Ammon's horn (tissue), 1 donor: ENCODE measurements around the gene AFAP1.

Experiments used
- DNase-seq: peaks from one replicate; pipeline ENCODE4 v3.0.0-alpha.2; 2016; ENCODE audit warnings: low spot score

The AFAP1 gene

DNA sequence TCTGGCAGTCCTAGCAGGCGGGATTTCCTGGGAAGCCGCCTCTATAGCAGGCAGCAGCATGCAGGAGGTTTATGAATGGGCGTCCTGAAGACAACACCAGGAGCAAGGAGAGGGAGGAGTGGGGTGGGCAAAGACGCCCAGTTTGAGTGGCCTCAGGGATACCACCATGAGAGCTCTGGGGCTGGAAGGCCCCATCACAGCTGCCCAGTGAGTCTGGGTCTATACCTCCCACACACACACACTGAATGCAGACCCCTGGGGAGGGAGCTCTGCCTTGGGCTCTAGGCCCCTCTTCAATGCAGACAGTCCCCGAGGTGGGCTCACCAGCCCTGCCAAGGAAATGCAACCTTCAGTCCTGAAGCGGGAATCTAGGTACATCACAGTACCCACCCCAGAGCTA, 98.6 kb downstream of the AFAP1 start:
- no peak for DNase-seq

DNA sequence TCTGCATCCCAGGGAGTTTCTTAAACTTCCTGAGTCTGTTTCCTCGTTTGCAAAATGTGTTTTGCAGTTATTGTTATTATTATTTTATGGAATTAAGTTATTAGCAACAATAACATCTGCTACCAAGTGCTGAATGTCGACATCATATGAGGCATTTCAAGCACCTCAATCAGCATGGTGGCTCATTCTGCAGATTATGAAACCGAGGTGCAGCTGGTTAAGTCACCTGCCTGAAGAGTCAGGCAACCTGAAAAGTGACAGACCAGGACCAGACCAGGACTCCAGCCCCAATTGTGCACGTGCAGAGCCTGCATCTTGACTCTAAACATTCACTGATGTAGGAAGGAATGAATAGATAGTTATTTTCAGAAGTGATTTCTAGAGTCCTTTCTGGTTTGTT, 99.8 kb downstream of the AFAP1 start:
- no peak for DNase-seq

DNA sequence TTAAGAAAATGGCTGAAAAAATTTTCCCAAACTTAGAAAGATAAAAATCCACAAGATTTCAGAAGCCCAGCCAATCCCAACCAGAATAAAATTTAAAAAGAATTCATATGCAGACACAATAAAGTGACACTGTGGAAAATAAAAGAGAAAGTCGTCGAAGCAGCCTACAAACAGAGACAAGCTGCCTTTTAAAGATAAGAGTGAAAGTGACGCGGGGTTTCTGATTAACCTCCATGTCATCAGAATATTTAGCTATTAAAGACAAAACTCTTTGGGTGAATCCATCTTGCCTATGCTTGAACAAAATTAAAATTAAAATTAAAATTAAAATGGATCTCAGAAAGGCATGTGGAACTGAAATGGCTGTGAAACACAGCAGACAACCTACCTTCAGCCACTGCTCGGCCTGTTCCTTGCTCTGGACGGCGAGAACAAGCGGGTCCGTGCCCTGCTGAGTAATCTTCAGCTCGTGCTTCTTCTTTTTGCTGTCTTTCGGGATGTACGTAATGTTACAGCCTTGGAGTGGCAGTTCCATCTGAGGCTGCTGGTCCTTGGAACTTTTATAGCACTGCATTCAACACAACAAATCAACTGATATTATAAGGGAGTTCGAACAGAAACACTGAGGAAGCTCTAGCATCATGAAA, 101.4 kb downstream of the AFAP1 start:
- no peak for DNase-seq

DNA sequence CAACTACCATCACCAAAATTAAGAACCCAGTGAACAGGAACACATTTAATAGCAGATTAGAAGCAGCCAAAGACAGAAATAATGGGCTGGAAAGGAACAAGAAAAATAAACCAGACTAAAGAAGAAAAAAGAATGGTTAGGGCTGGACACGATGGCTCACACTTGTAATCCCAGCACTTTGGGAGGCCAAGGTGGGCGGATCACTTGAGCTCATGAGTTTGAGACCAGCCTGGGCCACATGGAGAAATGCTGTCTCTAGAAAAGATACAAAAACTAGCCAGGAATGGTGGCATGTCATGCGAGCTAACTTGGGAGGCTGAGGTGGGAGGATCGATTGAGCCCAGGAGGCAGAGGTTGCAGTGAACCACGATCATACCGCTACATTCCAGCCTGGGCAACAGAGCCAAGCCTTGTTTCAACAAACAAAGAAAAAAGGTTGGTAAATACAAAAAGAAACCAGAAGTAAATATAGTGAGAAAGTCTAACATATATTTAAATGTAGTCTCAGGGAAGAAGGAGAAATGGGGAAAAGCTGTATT, 102.0 kb downstream of the AFAP1 start:
- DNase-seq, result no peak

DNA sequence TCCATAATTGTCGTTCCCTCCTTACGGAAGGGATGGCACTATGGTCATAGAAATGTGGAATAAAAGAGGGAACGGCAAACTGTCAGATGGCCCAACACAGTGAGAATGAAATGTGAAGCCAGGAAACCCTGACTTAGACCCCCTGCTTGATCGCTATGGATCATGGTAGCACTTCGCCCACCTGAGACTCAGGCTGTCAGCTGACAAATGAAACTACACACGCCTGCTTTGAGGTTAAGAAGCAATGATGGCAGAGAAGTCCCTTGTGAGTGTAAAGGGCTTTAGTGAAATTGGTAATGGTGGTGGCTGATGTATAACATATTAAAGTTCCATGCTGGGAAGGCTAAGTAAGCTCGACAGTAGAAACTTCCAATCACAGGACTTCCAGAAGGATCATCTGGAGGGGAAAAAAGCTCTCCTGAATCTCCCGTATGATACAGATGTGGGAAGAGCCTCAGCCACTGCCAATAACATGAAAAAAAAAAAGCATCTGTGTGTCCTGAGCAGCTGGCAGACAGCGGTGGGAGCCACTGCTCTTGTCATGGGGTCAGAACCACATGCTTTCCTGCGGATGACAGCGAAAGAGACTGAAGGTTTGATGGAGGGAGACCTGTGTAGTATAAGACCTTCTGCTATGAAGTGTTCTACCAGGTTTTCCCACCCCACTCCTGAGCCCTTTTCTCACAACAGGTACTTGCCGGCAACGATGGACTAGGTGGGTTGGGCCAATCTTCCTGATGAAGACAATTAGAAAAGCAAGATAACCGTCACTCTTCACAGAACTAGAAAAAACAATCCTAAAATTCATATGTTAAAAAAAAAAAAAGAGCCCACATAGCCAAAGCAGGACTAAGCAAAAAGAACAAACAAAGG, 107.6 kb downstream of the AFAP1 start:
- DNase-seq, result no peak

DNA sequence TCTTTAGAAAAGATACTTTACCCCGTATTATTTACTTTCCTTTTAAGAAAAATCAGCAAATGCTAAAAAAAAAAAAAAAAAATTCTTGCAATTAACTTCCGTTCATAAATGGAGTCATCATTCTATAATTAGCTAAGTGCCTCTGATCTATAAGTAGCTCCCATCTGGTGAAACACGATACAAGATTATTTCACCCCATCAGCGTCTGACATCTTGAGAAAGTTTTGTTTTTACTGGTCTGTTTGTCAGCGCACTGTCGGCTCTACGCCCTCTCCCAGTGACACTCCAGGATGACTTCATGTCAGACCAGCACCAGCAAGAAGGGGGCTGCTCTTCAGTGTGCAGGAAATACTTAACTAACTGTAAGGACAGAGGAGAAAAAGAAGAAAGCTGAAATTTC, 108.3 kb downstream of the AFAP1 start:
- DNase-seq, result no peak

DNA sequence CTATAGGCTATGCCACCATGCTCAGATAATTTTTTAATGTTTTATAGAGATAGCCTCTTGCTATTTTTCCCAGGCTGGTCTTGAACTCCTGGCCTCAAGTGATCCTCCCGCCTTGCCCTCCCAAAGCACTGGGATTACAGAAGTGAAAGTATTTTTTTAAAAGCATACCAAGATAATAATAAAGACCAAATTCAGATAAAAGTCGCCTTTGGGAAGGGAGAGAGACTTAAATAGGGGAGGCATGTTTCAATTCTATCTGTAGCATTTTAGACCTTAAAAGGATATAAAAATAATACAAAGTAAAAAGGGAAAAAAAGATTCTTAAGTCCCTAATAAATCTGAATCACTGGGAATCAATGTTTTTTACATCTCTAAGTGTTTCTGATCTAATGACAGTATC, 108.9 kb downstream of the AFAP1 start:
- no peak for DNase-seq

DNA sequence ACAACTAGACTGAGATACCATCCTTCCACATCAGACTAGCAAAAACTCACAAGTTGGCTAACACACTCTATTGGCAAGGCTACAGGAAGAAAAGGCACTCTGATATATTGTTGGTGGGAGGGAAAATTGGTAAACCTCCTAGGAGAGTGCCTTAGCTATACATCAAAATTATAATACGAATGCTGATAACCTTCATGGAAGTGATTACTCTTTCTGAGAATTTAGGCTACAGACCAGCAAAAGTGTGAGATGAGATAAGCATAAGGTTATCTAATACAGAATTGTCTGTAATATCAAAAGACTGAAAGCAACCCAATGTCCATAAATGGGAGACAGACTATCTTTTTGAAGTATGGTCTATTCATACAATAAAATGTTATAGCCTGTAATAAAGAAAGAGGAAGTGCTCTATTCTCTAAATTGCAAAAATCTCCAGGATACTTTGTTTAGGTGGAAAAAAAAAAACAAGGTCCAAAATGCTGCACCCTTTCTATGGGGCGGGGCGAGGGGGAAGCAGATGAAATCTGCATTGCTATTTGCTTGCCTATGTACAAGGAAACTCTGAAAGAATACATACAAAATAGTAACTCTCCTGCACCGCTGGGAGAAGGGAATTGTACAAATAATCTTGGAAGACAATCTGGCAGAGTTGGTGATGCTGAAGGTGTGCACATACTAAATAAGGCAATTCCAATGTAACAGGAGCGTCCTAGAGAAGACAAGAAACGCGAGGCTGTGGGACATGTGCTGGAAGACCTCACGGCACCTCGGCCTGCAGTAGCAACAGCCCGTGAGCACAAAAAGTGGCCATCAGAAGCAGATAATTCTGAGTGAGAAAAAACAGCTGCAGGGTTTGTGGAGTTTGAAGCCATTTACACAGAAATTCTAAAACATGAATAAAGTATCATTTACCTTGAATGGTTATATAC, 109.7 kb downstream of the AFAP1 start:
- no peak for DNase-seq

DNA sequence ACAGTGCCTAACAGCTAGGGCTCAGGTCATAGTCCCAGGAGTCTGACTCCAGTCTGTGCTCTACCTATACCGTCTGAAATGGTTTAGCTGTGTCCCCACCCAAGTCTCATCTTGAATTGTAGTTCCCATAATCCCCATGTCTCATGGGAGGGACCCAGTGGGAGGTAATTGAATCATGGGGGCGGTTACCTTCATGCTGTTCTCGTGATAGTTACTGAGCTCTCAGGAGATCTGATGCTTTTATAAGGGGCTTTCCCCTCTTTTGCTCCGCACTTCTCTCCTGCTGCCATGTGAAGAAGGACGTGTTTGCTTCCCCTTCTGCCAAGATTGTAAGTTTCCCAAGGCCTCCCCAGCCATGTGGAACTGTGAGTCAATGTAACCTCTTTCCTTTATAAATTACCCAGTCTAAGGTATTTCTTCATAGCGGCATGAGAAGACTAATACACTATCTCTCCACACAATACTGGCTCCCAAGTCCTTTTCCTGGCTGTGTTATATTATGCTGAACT, 110.8 kb downstream of the AFAP1 start:
- no peak for DNase-seq

DNA sequence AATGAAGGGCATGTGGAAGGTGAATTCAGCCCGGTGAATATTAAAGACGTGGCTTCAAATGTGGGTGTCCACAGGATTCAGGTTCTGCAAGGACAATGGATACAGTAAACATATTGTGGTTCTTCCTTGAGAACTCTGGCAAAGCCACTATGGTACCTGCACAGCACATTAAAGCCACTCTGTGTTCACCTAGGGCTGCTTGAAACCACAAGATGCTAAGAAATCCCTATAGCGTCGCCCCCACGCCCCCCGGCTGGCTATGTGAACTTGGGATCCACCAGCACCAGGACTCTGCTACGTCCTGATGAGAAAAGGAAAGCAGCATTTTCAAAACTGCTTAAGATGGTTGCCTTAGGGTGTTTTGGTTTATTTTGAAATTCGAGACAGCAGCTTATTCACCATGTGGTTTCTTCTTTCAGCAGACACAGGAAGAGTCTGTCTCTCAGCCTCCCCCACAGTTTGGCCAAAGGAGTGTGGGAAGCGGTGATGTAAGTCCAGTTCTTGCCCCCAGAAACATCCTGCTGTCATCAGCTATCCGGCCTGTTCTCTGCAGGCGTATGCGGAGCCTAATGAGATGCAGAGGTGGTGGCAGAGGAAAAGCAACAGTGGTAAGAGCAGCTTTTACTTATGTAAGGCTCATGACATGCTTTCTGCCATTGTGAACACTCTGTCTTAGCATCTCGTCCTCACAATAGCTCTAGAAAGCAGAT, 111.5 kb downstream of the AFAP1 start:
- peak; percentile 67 for DNase-seq

DNA sequence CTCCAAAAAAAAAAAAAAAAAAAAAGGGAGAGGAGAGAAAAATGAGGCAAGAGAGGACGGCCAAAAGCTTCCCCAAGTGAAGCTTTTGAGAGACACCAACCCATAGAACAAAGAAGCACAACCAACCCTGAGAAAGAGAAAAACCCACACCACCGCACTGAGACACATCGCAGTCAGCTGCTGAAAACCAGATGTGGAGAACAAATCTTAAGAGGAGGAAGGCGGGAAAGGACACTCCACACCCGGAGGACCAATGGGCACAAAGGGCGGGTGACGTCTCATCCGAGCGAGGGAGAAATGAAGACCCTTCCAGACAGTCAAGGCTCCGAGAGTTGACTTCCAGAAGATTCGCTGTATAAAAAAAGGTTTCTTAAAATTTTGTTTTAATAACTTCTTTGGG, 112.1 kb downstream of the AFAP1 start:
- DNase-seq, result no peak

DNA sequence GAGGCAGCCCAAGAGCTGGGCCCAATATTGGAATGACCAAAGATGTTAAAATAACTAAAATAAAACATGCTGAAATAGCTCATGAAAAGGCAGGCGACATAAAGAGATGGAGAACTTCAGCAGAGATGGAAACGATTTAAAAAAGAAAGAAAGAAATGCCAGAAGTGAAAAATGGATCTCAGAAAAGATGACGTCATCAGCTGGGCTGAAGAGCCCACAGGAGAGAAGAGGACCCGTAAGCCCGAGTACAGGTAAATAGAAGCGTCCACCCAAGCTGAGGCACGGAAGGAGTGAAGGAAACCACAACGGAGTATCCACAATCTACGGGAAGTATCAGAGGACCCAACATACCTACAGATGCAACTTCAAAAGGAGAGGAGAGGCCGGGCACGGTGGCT, 112.8 kb downstream of the AFAP1 start:
- DNase-seq, result no peak

DNA sequence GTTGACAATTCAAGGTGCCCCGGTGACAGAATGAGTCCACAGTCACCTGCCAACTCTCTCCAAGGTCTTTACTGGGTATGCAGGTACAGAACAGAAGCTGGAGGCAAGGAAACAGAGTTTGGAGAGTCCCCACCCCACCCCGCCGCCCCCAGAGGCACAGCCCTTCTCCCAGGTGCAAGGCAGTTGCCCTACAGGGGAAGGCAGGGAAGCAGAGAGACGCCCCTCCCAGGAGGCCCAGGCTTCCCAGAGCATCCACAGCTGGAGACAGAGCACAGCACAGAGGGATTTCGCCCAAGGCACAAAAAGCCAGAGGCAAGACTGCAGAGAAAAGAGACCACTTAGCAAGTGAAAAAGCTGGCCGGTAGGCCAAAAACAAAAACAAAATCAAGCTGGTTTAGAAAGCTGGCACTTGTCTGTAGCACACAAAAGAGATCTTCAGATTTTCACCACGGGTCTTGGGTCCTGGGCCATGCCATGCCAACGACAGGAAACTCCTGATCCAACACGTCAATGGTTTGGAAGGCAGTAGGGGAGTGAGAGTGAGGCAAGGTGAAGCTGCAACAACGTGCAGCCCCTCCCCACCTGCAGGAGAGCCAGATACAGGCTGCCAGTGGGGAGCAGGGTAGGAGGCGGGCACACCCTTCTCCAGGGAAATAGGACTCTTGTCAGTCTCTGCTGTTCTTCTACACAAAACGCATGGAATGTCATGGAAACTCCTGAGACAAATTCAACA, 113.3 kb downstream of the AFAP1 start:
- no peak for DNase-seq

DNA sequence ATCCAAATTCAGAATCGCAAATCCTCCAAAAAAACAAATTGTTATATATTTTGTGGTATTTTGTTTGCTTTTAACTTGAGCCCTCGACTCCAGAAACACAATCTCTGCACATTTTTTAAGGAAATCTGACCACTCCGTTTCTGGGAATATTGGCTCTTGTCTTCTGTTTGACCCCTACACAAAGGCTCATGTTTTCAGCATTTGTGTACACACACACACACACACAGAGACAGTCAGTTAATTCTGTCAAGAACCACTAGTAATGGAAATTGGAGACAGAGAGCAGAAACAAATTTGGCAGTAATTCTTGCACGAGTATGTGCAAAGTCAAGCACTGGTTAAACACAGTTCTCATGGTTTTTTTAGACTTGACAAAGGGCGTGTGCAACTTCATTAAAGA, 115.4 kb downstream of the AFAP1 start:
- DNase-seq, result no peak

DNA sequence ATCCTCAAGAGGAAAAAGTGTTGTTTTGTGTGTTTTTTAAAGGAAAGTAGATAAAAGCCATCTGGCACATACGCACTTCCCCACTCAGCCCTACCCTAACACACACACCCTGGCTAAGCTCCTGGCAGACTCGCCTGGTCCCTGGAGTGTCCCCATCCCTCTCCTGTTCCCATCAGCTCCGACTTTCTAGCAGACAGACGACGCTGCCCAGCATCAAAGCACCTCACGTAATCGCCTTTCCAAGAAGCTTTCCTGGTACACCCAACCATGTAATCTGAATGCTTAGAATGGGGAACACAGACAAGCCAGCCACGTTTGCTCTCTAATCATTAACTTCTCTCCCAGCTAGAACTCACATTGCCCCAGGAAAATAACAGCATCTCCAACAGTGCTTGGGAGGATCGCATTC, 116.2 kb downstream of the AFAP1 start:
- DNase-seq, result peak; percentile 48

DNA sequence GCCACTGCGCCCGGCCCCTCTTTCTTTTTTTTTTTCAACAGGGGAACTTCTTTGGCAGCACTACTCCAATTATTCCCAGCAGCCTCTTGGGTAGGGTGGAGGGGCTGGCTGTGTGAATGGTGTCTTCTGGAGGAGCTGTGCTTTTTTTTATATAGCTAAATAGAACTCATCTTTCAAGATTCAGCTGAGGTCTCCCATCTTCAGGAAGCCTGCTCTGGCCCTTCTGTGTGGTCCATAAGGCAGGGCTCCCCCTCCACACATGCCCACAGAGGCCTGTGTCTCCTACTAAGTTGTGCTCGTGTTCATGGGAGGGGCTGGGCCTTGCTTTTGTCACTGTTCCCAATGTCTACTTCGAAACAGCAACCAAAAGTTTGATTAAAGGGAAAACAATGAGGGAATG, 116.8 kb downstream of the AFAP1 start:
- DNase-seq, result no peak

DNA sequence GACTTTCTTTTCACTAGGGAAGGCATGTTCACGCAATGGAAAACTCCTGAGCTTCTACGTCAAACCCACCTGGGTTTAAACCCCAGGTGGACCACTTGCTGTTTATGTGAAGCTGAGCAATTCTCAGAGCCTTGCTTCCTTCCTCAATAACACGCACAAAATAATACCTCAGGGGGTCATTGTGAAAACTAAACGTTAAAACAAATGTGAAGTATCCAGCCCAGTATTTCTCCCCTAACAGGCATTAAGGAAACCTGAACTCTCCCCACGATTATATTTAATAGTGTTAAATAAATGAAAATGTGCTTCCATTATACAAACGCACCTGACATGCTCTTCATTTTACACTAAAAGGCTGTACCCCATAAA, 117.5 kb downstream of the AFAP1 start:
- no peak for DNase-seq

DNA sequence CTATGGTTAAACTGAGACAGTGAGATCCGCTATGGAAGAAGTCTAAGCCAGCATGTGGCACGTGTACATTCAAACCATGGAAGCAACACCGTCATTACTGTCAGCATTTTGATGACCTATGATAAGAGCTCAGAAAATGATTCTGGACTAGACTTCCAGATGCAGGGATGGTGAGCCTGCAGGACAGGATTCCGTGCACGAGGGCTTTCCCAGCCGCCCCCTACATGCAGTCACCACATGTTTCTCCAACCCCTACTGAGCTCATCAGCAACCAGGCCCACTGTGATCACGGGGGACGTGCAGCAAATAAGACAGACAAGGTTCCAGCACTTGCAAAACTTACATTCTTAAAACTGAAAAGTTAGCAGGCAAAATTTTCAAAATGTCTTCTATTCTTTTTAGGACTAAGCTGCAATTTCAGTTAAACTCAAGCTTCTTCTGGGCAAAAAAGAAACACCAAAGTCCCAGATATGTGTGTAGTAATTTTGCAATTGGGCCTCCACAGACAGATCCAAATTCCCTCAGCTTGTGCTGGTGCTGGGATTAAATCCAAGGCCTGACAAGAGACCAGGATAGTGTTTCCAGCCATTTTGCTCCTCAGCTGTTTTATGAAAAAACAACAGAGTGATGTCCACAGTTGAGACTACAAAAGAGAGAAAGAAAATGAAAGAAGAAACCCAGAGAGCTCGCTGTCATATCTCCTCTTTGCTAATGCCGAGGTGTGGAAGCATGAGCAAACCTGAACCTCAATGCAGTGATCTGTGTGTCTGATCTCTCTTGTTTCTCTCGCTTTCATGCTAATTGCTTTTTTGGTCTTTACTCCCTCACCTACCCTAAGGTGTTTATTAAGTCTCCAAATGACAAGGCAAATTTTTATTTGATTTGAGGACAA, 118.2 kb downstream of the AFAP1 start:
- no peak for DNase-seq

DNA sequence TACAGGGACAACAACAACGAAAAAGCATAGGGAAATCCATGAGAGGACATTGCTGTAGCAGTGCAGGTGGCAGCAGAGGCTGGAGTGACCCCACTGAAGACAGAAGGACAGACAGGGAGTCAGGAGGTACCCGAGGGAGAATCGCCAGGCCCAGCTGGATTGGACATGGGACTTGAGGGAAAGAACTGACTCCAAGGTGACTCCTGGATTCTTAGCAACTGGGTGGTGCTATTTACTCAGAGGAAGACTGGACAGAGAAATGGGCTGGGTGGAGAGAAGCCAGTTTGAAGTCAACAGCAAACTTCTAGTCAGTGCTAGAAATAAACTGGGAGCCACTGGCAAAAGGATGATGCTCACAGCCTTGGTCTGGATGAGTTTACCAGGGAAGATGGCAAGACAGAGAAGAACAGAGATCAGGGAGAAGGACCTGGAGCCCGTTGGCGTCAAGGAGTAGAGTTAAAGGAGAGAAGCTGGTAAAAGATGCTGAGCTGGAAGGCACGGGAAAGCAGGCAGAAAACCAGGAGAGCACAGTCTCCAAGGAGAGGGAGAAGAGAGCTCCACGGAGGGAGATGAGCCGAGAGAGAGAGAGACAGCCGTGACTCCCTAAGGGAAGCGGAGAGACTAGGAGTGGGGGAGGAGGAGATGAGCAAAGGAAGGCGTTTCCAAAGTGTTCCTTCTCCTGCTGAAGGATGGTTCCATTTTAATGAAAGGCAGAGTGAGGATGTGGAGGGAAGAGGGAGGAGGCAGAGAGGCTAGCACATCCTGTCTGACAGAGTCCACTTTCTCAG, 119.4 kb downstream of the AFAP1 start:
- DNase-seq, result no peak
